ENCODE data around the gene MAFF. TPM values are rescaled to one million over a fixed set of nuclear protein-coding genes. Genes with fewer than 3 reads are reported as not detected.
"Not testable (repeated sequence)": the region's sequence is repeated elsewhere in the genome, so short reads cannot be mapped to it uniquely, and the experiment has no call there.

Gene MAFF
- total RNA-seq, 1 experiment from 2014 or later = 6.4 TPM

- H3K4me1 ChIP-seq (ENCODE audit: control insufficient read depth, insufficient read depth, low read length); H3K36me3 ChIP-seq (ENCODE audit: control insufficient read depth, insufficient read depth, low read length); POLR2A ChIA-PET; H3K27ac ChIP-seq (ENCODE audit: low read length); H3K4me3 ChIP-seq (ENCODE audit: low read depth in 2 of 2, low read length in 2 of 2); ATAC-seq; H3K27me3 ChIP-seq (ENCODE audit: control insufficient read depth, insufficient read depth, low read length); BruUV-seq (replicated peaks); DNase-seq (ENCODE audit: low read depth, low spot score); in situ Hi-C loops (cut with HindIII; ENCODE audit: low pct_unique_long_range_greater_than_20kb, low sequenced_read_pairs); H3K9me3 ChIP-seq (ENCODE audit: control insufficient read depth, insufficient read depth, low read depth, low read length); intact Hi-C loops (cut with micrococcal nuclease; ENCODE audit: unreplicated experiment): not testable (repeated sequence)
- CTCF ChIA-PET = interaction anchor here (0.6 kb wide), 1 partner anchor 80 kb away, joined by 7 read pairs; no protein-coding TSS in a partner anchor
Observed at GRCh38 chr22:38154563-38154915, 47.3 kb upstream of the MAFF start.

- no peak for TF ChIP-seq CTCF (IDR thresholded peaks at IDR 0.05)
- no peak for TF ChIP-seq TCF7L2 (IDR thresholded peaks at IDR 0.05; ENCODE audit: low read depth, low read length)
- TF ChIP-seq SIN3A (IDR thresholded peaks at IDR 0.05; ENCODE audit: borderline replicate concordance, insufficient read depth, low read depth, low read length) = no peak
- no peaks in the 10 kb centered on the region for H3K27me3 ChIP-seq (ENCODE audit: control insufficient read depth, insufficient read depth, low read length)
- CTCF ChIA-PET = no interaction called here
- H3K4me1 ChIP-seq (ENCODE audit: control insufficient read depth, insufficient read depth, low read length) = no peaks in the 10 kb centered on the region
- no peak overlapping the region for H3K4me3 ChIP-seq (ENCODE audit: low read depth in 2 of 2, low read length in 2 of 2)
- in situ Hi-C loops (cut with HindIII; ENCODE audit: low pct_unique_long_range_greater_than_20kb, low sequenced_read_pairs) = no loop called here
- no TSS peak for BruUV-seq (replicated peaks)
- no peak overlapping the region for H3K27ac ChIP-seq (ENCODE audit: low read length)
- no peaks in the 10 kb centered on the region for H3K9me3 ChIP-seq (ENCODE audit: control insufficient read depth, insufficient read depth, low read depth, low read length)
- DNase-seq (ENCODE audit: low read depth, low spot score) = no peak
- POLR2A ChIA-PET = no interaction called here
- H3K36me3 ChIP-seq (ENCODE audit: control insufficient read depth, insufficient read depth, low read length) = no peaks in the 10 kb centered on the region
- intact Hi-C loops (cut with micrococcal nuclease; ENCODE audit: unreplicated experiment) = no loop called here
- ATAC-seq = no peak
Observed at GRCh38 chr22:38155703-38156102, 46.1 kb upstream of the MAFF start.

- no TSS peak for BruUV-seq (replicated peaks)
Observed at GRCh38 chr22:38162881-38163843, 38.6 kb upstream of the MAFF start.

More at GRCh38 chr22:38162881-38163843, 38.6 kb upstream of the MAFF start:
- Histone ChIP-seq H3K4me1 (ENCODE audit: control insufficient read depth, insufficient read depth, low read length) (no peaks in the 10 kb centered on the region), H3K9me3 (ENCODE audit: control insufficient read depth, insufficient read depth, low read depth, low read length) (no peaks in the 10 kb centered on the region), H3K27me3 (ENCODE audit: control insufficient read depth, insufficient read depth, low read length) (no peaks in the 10 kb centered on the region), H3K4me3 (ENCODE audit: low read depth in 2 of 2, low read length in 2 of 2) (no peak overlapping the region), H3K36me3 (ENCODE audit: control insufficient read depth, insufficient read depth, low read length) (no peaks in the 10 kb centered on the region), H3K27ac (ENCODE audit: low read length) (no peak overlapping the region)
- POLR2A ChIA-PET = interaction anchor here (0.5 kb wide), 1 partner anchor 28 kb away, joined by 3 read pairs; no protein-coding TSS in a partner anchor
- in situ Hi-C loops (cut with HindIII; ENCODE audit: low pct_unique_long_range_greater_than_20kb, low sequenced_read_pairs) = no loop called here
- no peak for ATAC-seq
- TF ChIP-seq CTCF (IDR thresholded peaks at IDR 0.05) = no peak
- no peak for TF ChIP-seq SIN3A (IDR thresholded peaks at IDR 0.05; ENCODE audit: borderline replicate concordance, insufficient read depth, low read depth, low read length)
- CTCF ChIA-PET = no interaction called here
- intact Hi-C loops (cut with micrococcal nuclease; ENCODE audit: unreplicated experiment) = no loop called here
- no peak for DNase-seq (ENCODE audit: low read depth, low spot score)

All from Panc1 (cell line).